Right cardiac atrium (tissue), 5 donors: Measurements from ENCODE around the gene ZNF91. TPM values are rescaled to one million over a fixed set of nuclear protein-coding genes. Genes with fewer than 3 reads are reported as not detected.
"Not testable (repeated sequence)": the region's sequence is repeated elsewhere in the genome, so short reads cannot be mapped to it uniquely, and the experiment has no call there.

Experiments
- ATAC-seq, 2 donors: fragments of 200-7000 bp; cut with Tn5 transposase; one replicate each; pipeline versions ENCODE4 v1.8.0 to v1.9.1; 2020; ENCODE audit warnings: moderate library complexity in 2 of 2, mild to moderate bottlenecking in 1 of 2
- DNase-seq, 3 donors: peaks; one replicate each; pipeline ENCODE4 v3.0.0-alpha.2; 2020
- H3K27ac ChIP-seq: one replicate; pipeline ENCODE4 v1.5.1; 2013; ENCODE audit warnings: mild to moderate bottlenecking, low read length, control low read depth, moderate library complexity
- H3K27me3 ChIP-seq: one replicate; pipeline ENCODE4 v1.6.1; 2013; ENCODE audit not compliant: control insufficient read depth, insufficient read depth
- H3K4me1 ChIP-seq: one replicate; pipeline ENCODE4 v1.6.1; 2013; ENCODE audit warnings: low read length; ENCODE audit not compliant: control insufficient read depth, insufficient read depth
- H3K4me3 ChIP-seq: one replicate; pipeline ENCODE4 v1.5.1; 2013; ENCODE audit warnings: low read length, control low read depth
- H3K9me3 ChIP-seq: one replicate; pipeline ENCODE4 v1.6.1; 2013; ENCODE audit warnings: low read length; ENCODE audit not compliant: control insufficient read depth
- WGBS: extraction: QIAGEN DNeasy Blood & Tissue Kit; methylation state at CpG from one replicate; pipeline ENCODE4 v1.1.7; 2013; 5-methylcytosine and 5-hydroxymethylcytosine counted together
- intact Hi-C, 4 donors: fragments of 100-400 bp; cut with DNase I; formaldehyde crosslinking; loops; one replicate each; pipeline versions ENCODE4 v1.11.0 to v1.14.0; 2022 to 2023
- polyA plus RNA-seq: library from polyadenylated mRNA; stranded (reverse); fragments of 200-250 nt; gene quantifications from one replicate; pipeline ENCODE4 v1.2.3, GENCODE V29; 2013
- total RNA-seq, 4 donors: library from RNA; stranded (reverse); fragmentation: NEBNext Ultra II Directional; extraction: Animal tissue kit (Norgen Biotek cat#: 25700); gene quantifications; one replicate each; pipeline ENCODE4 v1.2.1, GENCODE V29; 2021
- donor health status: healthy with polysubstance abuse.
- donor health status: DM: no; HTN: yes; CAD: no.
- donor health status: DM: no; HTN: no; CAD: no.
- donor health status: DM: no; HTN: yes; CAD: no; lungs with severe emphysema.
- donor health status: DM: yes; HTN: yes; CAD: no.

The ZNF91 gene
- total and polyA plus RNA-seq, 5 donors: 19.9 to 170 (median 133) TPM

DNA sequence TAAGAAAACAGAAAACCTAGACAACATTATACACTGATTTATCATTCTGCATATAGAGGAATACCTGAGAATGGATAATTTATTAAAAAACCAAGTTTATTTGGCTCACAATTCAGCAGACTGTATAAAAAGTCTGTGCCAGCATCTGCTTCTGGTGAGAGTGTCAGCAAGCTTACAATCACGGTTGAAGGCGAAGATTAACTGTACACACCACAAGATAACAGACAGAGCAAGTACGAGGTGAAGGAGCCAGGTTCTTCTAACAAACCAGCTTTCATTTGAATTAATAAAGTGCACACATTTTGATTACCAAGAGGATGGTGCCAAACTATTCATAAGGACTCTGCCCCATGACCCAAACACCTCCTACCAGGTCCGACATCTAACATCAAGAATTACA lies 28.8 kb downstream of the ZNF91 start:
- Histone ChIP-seq H3K9me3 (peaks cover 5% of the 10 kb centered on the region), H3K4me3 (no peak overlapping the region), H3K4me1 (no peaks in the 10 kb centered on the region), H3K27ac (no peak overlapping the region), H3K27me3 (no peaks in the 10 kb centered on the region)
- no peak for ATAC-seq
- DNase-seq: no peak
- 74% methylated on average over 4 of the region's 4 CpGs for WGBS
- intact Hi-C loops: no loop called here

DNA sequence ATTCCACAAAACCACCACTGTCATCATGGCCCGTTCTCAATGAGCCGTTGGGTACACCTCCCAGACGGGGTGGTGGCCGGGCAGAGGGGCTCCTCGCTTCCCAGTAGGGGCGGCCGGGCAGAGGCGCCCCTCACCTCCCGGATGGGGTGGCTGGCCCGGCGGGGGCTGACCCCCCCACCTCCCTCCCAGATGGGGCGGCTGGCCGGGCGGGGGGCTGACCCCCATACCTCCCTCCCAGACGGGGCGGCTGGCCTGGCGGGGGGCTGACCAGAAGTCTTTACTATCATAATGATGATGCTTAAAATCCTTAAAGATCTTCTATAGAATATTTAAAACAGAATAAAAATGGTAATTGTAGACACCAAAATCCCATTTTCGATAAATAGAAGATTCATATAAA lies 29.2 kb downstream of the ZNF91 start:
- WGBS: 97% methylated on average over 18 of the region's 18 CpGs
- H3K9me3 ChIP-seq, H3K4me1 ChIP-seq, H3K4me3 ChIP-seq, H3K27ac ChIP-seq, H3K27me3 ChIP-seq, intact Hi-C loops, DNase-seq, ATAC-seq: not testable (repeated sequence)

DNA sequence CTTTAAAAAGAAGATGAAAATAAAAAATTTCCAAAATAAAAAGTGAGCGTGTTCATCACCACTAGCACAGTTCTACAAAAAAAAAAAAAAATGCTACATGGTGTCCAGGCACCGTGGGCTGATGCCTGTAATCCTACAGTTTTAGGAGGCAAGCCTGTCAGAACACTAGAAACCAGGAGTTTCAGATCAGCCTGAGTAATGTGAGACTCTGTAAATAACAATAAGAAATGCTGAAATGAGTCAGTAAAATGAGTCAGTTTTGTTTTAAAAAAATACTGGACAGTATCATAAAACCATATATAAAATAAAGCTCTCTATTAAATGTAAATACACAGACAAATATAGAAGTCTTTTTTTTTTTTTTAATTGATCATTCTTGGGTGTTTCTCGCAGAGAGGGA lies 30.0 kb downstream of the ZNF91 start:
- H3K27me3 ChIP-seq: no peaks in the 10 kb centered on the region
- peaks cover 5% of the 10 kb centered on the region for H3K9me3 ChIP-seq
- H3K4me1 ChIP-seq: no peaks in the 10 kb centered on the region
- DNase-seq (no peak), ATAC-seq (no peak)
- intact Hi-C loops: no loop called here
- no peak overlapping the region for H3K27ac ChIP-seq
- WGBS: 96% methylated on average over 3 of the region's 3 CpGs
- H3K4me3 ChIP-seq: no peak overlapping the region

DNA sequence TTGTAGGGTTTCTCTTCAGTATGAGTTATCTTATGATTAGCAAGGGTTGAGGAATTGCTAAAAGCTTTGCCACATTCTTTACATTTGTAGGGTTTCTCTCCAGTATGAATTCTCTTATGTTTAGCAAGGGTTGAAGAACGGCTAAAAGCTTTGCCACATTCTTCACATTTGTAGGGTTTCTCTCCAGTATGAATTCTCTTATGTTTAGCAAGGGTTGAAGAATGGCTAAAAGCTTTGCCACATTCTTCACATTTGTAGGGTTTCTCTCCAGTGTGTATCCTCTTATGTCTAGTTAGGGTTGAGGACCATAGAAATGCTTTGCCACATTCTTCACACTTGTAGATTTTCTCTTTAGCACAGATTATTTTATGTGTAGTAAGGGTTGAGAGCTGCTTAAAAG lies 33.4 kb downstream of the ZNF91 start:
- intact Hi-C loops, DNase-seq, H3K27me3 ChIP-seq, ATAC-seq, H3K27ac ChIP-seq, H3K4me1 ChIP-seq, H3K4me3 ChIP-seq, H3K9me3 ChIP-seq: not testable (repeated sequence)
- WGBS: 98% methylated on average over 1 of the region's 1 CpG

DNA sequence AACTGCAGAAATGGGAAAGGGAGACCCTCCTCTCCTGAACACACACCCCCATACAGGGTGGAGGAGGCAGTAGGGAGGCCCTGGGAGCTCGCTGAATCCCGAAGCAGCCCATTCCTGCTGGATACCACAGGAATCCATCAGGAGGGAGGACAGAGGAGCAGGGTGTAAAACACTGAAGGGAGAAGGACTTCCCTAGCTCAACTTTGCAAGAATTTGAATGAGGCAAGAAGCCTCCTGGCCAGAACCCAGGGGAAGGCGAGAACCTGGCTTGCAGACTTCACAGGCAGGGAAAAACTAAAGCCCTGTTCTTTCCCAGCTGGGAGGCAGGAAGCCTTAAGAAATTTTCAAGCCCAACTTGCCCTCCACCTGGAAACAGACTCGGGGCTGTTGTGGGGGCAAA lies 43.5 kb downstream of the ZNF91 start:
- ATAC-seq: no peak
- WGBS: 97% methylated on average over 4 of the region's 4 CpGs
- intact Hi-C loops: no loop called here

DNA sequence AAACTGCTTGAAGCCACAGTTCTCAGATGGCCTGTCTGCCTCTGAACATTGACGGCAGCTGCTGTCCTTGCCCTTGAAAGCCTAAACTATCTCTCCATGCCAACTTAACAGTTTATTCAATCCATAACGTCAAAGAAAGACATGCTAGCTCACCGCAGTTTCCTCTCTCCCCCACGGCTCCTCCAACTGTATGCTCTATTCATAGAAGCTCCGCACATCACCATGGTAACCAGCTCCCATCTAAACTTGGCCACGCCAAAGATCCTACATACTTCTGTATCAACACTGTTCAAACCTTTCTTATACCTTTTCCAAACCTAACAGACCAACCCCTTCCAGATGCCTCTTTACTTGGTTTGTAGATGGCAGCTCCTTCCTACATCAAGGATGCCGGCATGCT lies 48.6 kb downstream of the ZNF91 start:
- Histone ChIP-seq H3K4me1 (no peaks in the 10 kb centered on the region), H3K9me3 (peaks cover 11% of the 10 kb centered on the region), H3K27me3 (no peaks in the 10 kb centered on the region), H3K4me3 (no peak overlapping the region), H3K27ac (no peak overlapping the region)
- 94% methylated on average over 7 of the region's 7 CpGs for WGBS
- ATAC-seq (no peak), DNase-seq (no peak)
- intact Hi-C loops: no loop called here

More for the DNA sequence above, 43.5 kb downstream of the ZNF91 start:
- Histone ChIP-seq H3K4me3 (no peak overlapping the region), H3K27ac (no peak overlapping the region), H3K4me1 (no peaks in the 10 kb centered on the region), H3K9me3 (peaks cover 11% of the 10 kb centered on the region), H3K27me3 (no peaks in the 10 kb centered on the region)
- no peak for DNase-seq

DNA sequence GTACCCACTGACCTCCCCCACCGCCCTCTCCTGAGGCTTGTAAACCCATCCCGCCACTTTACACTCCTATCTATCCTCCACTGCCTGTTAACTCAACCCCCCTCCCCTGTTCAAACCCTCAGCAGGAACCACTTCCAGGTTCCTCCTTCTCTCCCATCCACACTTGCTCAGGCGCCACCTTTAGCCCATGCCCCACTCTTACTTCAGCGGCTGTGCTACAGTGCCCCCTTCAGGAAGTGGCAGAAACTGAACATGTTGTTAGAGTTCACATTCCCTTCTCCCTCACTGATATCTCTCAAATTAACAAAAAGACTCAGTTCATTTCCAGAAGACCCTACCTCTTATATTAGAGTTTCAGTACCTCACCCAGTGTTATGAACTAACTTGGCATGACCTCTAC lies 49.4 kb downstream of the ZNF91 start:
- Histone ChIP-seq H3K9me3 (peaks cover 11% of the 10 kb centered on the region), H3K27me3 (no peaks in the 10 kb centered on the region), H3K27ac (no peak overlapping the region), H3K4me1 (no peaks in the 10 kb centered on the region), H3K4me3 (no peak overlapping the region)
- DNase-seq: no peak
- no peak for ATAC-seq
- 85% methylated on average over 4 of the region's 4 CpGs for WGBS
- intact Hi-C loops: no loop called here

DNA sequence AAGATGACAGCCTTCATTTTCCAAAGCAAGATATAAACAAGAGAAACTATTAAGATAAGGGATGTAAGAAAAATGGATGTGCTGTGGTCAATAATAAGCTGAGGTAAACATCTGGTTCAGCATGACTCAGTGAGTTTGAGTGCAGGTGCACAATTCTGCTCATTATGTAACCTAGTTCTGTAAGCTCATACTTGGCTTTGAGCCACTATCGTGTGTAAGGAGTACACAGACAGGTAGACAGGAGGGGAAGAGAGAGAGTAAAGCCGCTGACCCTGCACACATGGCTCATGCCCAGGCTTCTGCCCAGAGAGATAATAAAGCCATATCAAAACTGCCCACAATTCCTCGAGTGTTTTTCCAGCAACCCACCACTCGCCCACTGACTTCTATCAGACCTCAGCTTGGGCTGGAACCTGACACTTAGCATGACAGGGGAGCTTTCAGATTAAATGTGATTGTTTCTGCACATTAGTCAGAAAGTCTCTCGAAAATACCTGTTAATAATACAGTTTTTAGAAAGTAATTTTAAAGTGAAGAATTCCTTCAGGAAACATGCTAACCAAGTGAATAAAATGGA lies 51.7 kb downstream of the ZNF91 start:
- 81% methylated on average over 5 of the region's 5 CpGs for WGBS
- Histone ChIP-seq H3K27ac (no peak overlapping the region), H3K4me1 (no peaks in the 10 kb centered on the region), H3K27me3 (no peaks in the 10 kb centered on the region), H3K9me3 (peaks cover 8% of the 10 kb centered on the region), H3K4me3 (no peak overlapping the region)
- DNase-seq (no peak), ATAC-seq (no peak)
- intact Hi-C loops: no loop called here

DNA sequence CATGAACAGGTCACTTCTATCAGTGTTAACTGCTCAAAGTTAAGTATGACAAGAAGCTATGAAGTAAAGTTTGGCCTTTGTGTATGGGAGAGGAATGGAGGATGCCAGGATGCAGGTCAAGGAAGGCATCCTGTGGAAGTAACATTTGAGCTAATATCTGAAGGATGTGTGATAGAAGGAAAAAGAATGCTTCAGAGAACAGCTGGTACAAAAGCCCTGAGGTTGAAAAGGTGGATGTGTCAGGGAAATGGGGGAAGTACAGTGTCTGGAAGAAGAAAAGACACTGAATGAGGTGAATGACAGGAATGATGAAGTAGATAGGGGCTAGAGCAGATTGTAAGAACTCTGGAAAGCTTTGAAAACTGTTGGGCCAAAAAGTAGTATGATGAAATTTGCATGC lies 67.1 kb downstream of the ZNF91 start:
- ATAC-seq (no peak), DNase-seq (no peak)
- no peaks in the 10 kb centered on the region for H3K27me3 ChIP-seq
- no peaks in the 10 kb centered on the region for H3K9me3 ChIP-seq
- intact Hi-C loops: no loop called here
- H3K27ac ChIP-seq: no peak overlapping the region
- H3K4me1 ChIP-seq: no peaks in the 10 kb centered on the region
- H3K4me3 ChIP-seq: no peak overlapping the region

DNA sequence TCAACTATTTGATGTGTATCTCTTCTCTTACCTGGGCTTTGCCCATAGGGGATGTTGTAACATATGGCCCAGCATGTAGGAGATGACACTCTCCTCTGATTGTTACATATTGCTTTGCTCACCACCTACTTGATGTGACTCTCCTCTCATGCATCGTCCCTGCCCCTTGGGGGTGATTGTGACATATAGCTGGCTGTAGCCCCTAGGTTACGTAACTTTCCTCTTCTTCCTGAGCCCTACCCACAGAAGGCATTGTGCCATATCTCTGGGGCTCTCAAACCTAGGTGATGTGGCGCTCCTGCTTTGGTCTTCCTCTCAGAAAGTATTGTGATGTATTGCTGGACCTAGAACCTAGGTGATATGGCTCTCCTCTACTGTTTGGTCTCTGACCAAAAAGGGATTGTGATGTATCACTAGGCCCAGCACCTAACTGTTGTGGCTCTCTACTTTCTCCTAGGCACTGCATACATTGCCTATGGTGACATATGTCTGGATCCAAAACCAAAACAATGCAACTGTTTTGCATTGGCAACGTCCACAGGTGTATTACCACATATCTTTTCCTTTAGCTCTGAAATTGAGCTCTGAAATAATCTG lies 73.2 kb downstream of the ZNF91 start:
- Histone ChIP-seq H3K27ac (no peak overlapping the region), H3K4me1 (no peaks in the 10 kb centered on the region), H3K9me3 (no peaks in the 10 kb centered on the region), H3K4me3 (no peak overlapping the region), H3K27me3 (no peaks in the 10 kb centered on the region)
- intact Hi-C loops: loop anchor here in 3 of 4 donors (2.0 to 5.0 kb wide), 2 partner anchors 145 kb away; no protein-coding TSS in a partner anchor
- 83% methylated on average over 4 of the region's 4 CpGs for WGBS
- no peak for DNase-seq
- no peak for ATAC-seq

DNA sequence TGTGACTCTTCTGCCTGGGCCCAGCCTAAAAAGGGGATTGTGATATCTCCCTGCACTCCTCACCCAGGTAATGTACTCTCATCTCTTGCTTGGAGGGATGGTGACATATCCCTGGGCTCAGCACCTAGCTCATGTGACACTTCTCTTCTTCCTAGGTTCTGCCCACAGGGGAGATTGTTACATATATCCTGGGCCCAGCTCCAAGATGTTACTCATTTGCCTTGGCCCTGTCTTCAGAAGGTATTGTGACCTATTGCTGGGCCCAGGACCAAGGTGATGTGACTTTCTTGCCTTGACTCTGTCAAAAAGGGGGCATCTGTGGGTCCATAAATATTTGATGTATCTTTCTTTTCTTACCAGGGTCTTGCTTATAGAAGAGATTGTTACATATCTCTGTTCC lies 73.9 kb downstream of the ZNF91 start:
- not testable (repeated sequence) for H3K4me3 ChIP-seq, DNase-seq, H3K27me3 ChIP-seq, H3K4me1 ChIP-seq, H3K9me3 ChIP-seq, H3K27ac ChIP-seq
- ATAC-seq: peak in 1 of 2 donors; percentile 16
- intact Hi-C loops: loop anchor here in 2 of 4 donors (2.0 to 5.0 kb wide), 2 partner anchors 145 to 146 kb away; no protein-coding TSS in a partner anchor

DNA sequence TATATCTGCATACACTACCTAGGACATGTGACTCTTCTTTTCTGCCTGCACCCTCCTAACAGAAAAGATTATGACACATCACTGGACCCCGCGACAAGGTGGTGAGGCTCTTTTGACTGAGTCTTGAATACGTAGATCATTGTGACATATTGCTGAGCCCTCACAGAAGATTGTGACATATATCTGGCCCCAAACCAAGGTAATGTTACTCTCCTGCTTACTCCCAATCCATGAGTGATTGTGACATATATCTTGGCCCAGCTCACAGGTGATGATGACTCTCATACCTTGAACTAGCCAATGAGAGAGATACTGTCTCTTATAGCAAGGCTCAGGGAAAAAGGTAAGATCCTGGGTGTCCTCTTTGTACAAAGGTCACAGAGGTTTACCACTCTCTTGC lies 75.7 kb downstream of the ZNF91 start:
- H3K27ac ChIP-seq, H3K9me3 ChIP-seq, H3K4me1 ChIP-seq, ATAC-seq, H3K27me3 ChIP-seq, H3K4me3 ChIP-seq, intact Hi-C loops, DNase-seq: not testable (repeated sequence)
- WGBS: 89% methylated on average over 3 of the region's 3 CpGs
